Measurements from ENCODE around the gene IFRD1. TPM values are rescaled to one million over a fixed set of nuclear protein-coding genes. Genes with fewer than 3 reads are reported as not detected.

Gene IFRD1
- total RNA-seq, 1 experiment from 2014 or later, result 73.4 TPM

DNA sequence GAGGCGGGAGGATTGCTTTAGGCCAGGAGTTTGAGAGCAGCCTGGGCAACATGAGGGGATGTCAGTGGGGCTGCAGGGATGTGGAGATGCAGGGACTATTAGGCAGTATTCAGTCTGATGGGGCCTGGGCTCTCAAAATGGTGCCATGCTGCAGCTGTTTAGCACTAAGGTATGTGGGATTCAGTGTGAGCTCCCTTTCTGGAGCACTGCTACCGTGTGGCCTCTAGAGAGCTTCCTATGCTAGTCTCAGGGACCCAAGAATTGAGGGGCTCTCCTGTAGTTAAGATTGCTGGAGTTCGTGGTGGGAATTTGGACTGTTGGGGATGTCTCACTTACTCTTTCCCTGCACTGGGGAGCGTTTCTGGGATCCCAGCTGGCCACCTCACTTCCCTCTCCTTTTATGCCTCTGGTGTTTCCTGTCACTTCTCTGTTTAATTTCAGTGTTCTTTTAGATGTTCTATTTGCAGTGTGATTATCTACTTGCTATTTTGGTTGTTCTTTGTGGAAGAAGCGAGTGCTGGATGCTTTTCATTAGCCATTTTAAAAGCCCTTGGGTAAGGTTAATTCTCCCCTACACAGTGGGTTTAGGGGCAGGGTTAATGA, 53.9 kb downstream of the IFRD1 start:
- Histone ChIP-seq H3F3A (ENCODE audit: low read length, unreplicated experiment) (no peaks in the 10 kb centered on the region), H3K9me2 (replicated peaks; ENCODE audit: low read length) (no peaks in the 10 kb centered on the region), H3K4me3 (ENCODE audit: low read length) (no peak overlapping the region), H3K27me3 (ENCODE audit: low read length) (no peaks in the 10 kb centered on the region), H3K9ac (ENCODE audit: low read length) (no peak overlapping the region), H3K36me3 (ENCODE audit: low read depth, low read length) (no peaks in the 10 kb centered on the region), H3K27ac (ENCODE audit: low read length) (no peak overlapping the region), H3K9me3 (ENCODE audit: low read length) (no peaks in the 10 kb centered on the region), H3K4me2 (ENCODE audit: low read length) (no peak overlapping the region), H3K4me1 (ENCODE audit: insufficient read depth, low read length) (no peaks in the 10 kb centered on the region), H3K79me2 (ENCODE audit: low read length) (no peaks in the 10 kb centered on the region), H4K20me1 (ENCODE audit: low read length) (no peaks in the 10 kb centered on the region), H2AFZ (ENCODE audit: low read length) (no peak overlapping the region)
- no peak for TF ChIP-seq EZH2phosphoT487 (IDR thresholded peaks at IDR 0.05; ENCODE audit: borderline replicate concordance, low read length)
- TF ChIP-seq EZH2 (IDR thresholded peaks at IDR 0.05; ENCODE audit: low read length, unreplicated experiment), result no peak
- TF ChIP-seq, protein P1, sequence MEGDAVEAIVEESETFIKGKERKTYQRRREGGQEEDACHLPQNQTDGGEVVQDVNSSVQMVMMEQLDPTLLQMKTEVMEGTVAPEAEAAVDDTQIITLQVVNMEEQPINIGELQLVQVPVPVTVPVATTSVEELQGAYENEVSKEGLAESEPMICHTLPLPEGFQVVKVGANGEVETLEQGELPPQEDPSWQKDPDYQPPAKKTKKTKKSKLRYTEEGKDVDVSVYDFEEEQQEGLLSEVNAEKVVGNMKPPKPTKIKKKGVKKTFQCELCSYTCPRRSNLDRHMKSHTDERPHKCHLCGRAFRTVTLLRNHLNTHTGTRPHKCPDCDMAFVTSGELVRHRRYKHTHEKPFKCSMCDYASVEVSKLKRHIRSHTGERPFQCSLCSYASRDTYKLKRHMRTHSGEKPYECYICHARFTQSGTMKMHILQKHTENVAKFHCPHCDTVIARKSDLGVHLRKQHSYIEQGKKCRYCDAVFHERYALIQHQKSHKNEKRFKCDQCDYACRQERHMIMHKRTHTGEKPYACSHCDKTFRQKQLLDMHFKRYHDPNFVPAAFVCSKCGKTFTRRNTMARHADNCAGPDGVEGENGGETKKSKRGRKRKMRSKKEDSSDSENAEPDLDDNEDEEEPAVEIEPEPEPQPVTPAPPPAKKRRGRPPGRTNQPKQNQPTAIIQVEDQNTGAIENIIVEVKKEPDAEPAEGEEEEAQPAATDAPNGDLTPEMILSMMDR (conservative IDR thresholded peaks at IDR 0.05; ENCODE audit: low read depth, low read length), result no peak
- intact Hi-C loops (cut with micrococcal nuclease), result loop anchor here (5.0 kb wide), 1 partner anchor 393 kb away; no protein-coding TSS in a partner anchor
- ATAC-seq, result no peak
- DNase-seq, result no peak
- no TSS peak for BruUV-seq (replicated peaks)
- POLR2A ChIA-PET (ENCODE audit: unreplicated experiment), result no interaction called here
- CTCF ChIA-PET, result no interaction called here

DNA sequence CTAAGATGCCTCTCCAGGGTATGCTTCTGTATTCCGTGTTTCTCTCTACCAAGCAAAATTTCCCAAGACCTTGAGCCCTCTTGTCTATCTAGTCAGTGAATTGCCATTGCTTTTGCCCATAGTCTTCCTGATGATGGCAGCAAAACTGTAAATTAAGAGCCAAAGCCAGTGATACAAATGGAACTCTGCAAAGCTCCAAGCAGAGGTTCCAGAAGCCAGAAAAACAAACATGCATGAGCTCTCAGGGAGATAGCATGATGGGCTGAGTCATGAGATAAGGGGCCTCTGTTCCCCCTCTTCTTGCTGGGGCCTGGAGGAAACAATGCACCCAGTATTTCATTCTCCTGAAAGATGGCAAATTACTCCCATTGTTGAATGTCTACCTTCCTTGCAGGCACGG, 55.2 kb downstream of the IFRD1 start:
- intact Hi-C loops (cut with micrococcal nuclease), result no loop called here
- no peak overlapping the region for H2AFZ ChIP-seq (ENCODE audit: low read length)
- CTCF ChIA-PET, result interaction anchor here (0.6 kb wide), 1 partner anchor 168 kb away, joined by 9 read pairs; no protein-coding TSS in a partner anchor
- H3K4me3 ChIP-seq (ENCODE audit: low read length), result no peak overlapping the region
- no TSS peak for BruUV-seq (replicated peaks)
- no peaks in the 10 kb centered on the region for H3K36me3 ChIP-seq (ENCODE audit: low read depth, low read length)
- no peaks in the 10 kb centered on the region for H4K20me1 ChIP-seq (ENCODE audit: low read length)
- no peak overlapping the region for H3K9ac ChIP-seq (ENCODE audit: low read length)
- no peaks in the 10 kb centered on the region for H3F3A ChIP-seq (ENCODE audit: low read length, unreplicated experiment)
- no peaks in the 10 kb centered on the region for H3K9me2 ChIP-seq (replicated peaks; ENCODE audit: low read length)
- H3K27ac ChIP-seq (ENCODE audit: low read length), result no peak overlapping the region
- POLR2A ChIA-PET (ENCODE audit: unreplicated experiment), result no interaction called here
- no peak overlapping the region for H3K4me2 ChIP-seq (ENCODE audit: low read length)
- H3K4me1 ChIP-seq (ENCODE audit: insufficient read depth, low read length), result peaks cover 8% of the 10 kb centered on the region; the same call in 1 of the 2 replicates
- ATAC-seq, result no peak
- TF ChIP-seq, protein P1 (conservative IDR thresholded peaks at IDR 0.05; ENCODE audit: low read depth, low read length), result no peak
- TF ChIP-seq EZH2 (IDR thresholded peaks at IDR 0.05; ENCODE audit: low read length, unreplicated experiment), result no peak
- TF ChIP-seq EZH2phosphoT487 (IDR thresholded peaks at IDR 0.05; ENCODE audit: borderline replicate concordance, low read length), result no peak
- no peak for DNase-seq
- H3K9me3 ChIP-seq (ENCODE audit: low read length), result no peaks in the 10 kb centered on the region
- no peaks in the 10 kb centered on the region for H3K27me3 ChIP-seq (ENCODE audit: low read length)
- H3K79me2 ChIP-seq (ENCODE audit: low read length), result no peaks in the 10 kb centered on the region

DNA sequence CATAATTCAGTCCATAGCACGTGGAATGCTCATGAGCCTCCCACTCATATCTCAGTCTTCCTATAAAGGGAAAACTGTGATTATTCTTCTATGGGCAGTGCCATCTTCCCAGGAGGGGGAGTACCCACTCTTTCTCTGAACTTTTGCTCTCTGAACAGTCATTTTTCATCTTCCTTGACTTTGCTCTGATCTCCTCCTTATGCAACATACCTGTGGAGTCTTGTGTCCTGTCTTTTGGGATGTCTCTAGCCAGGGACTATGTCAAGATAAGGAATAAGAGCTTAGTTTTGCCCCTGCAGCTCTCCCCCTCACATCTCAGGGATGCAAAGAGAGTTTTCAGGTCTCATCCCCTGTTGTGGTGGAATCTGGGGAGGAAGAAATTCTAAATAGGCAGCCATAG, 58.1 kb downstream of the IFRD1 start:
- Histone ChIP-seq H3K9me3 (ENCODE audit: low read length) (no peaks in the 10 kb centered on the region), H4K20me1 (ENCODE audit: low read length) (no peaks in the 10 kb centered on the region), H3K36me3 (ENCODE audit: low read depth, low read length) (no peaks in the 10 kb centered on the region), H3K4me3 (ENCODE audit: low read length) (no peak overlapping the region), H3K79me2 (ENCODE audit: low read length) (no peaks in the 10 kb centered on the region), H3F3A (ENCODE audit: low read length, unreplicated experiment) (no peaks in the 10 kb centered on the region), H2AFZ (ENCODE audit: low read length) (no peak overlapping the region), H3K9ac (ENCODE audit: low read length) (no peak overlapping the region), H3K4me2 (ENCODE audit: low read length) (no peak overlapping the region), H3K9me2 (replicated peaks; ENCODE audit: low read length) (no peaks in the 10 kb centered on the region), H3K27me3 (ENCODE audit: low read length) (no peaks in the 10 kb centered on the region), H3K27ac (ENCODE audit: low read length) (no peak overlapping the region), H3K4me1 (ENCODE audit: insufficient read depth, low read length) (peaks cover 14% of the 10 kb centered on the region; the same call in 1 of the 2 replicates)
- ChIA-PET CTCF (no interaction called here), POLR2A (ENCODE audit: unreplicated experiment) (no interaction called here)
- BruUV-seq (replicated peaks), result no TSS peak
- intact Hi-C loops (cut with micrococcal nuclease), result no loop called here
- ATAC-seq (no peak), DNase-seq (no peak)
- TF ChIP-seq EZH2 (IDR thresholded peaks at IDR 0.05; ENCODE audit: low read length, unreplicated experiment), result no peak
- TF ChIP-seq, protein P1 (conservative IDR thresholded peaks at IDR 0.05; ENCODE audit: low read depth, low read length), result no peak
- no peak for TF ChIP-seq EZH2phosphoT487 (IDR thresholded peaks at IDR 0.05; ENCODE audit: borderline replicate concordance, low read length)

Measured in PC-3 (cell line).